SK-N-SH treated with all-trans-retinoic acid at 6 μM for 48 hours (cell line): ENCODE results near the gene ZNF768.

Source experiments
- ATAC-seq: fragments of 200-7000 bp; cut with Tn5 transposase; 3 replicates; pipeline ENCODE4 v1.9.1; 2020; ENCODE audit warnings: mild to moderate bottlenecking, moderate library complexity
- ARNTL ChIP-seq: fragments of 450-650 bp; formaldehyde crosslinking; IDR thresholded peaks from 2 replicates; pipeline ENCODE4 v1.5.0; 2020; ENCODE audit warnings: low read depth, mild to moderate bottlenecking, moderate library complexity, borderline replicate concordance
- BACH2 ChIP-seq: fragments of 250-450 bp; sonication (Bioruptor Pico); IDR thresholded peaks from 2 replicates; pipeline ENCODE4 v1.9.0; 2021; ENCODE audit warnings: mild to moderate bottlenecking, borderline replicate concordance
- CREB5 ChIP-seq: fragments of 250-450 bp; sonication (Bioruptor Pico); IDR thresholded peaks from 2 replicates; pipeline ENCODE4 v1.5.1; 2020; ENCODE audit warnings: low read depth, mild to moderate bottlenecking, moderate library complexity
- CSDC2 ChIP-seq: fragments of 250-450 bp; sonication (Bioruptor Pico); IDR thresholded peaks from 2 replicates; pipeline ENCODE4 v1.5.0; 2020; ENCODE audit warnings: mild to moderate bottlenecking, moderate library complexity
- CSRNP3 ChIP-seq: fragments of 250-450 bp; sonication (Bioruptor Pico); IDR thresholded peaks from 2 replicates; pipeline ENCODE4 v1.5.1; 2021; ENCODE audit warnings: mild to moderate bottlenecking, moderate library complexity
- ESRRG ChIP-seq: fragments of 250-450 bp; sonication (Bioruptor Pico); IDR thresholded peaks from 2 replicates; pipeline ENCODE4 v1.6.1; 2021; ENCODE audit warnings: mild to moderate bottlenecking
- GLIS3 ChIP-seq: fragments of 250-450 bp; sonication (Bioruptor Pico); IDR thresholded peaks from 2 replicates; pipeline ENCODE4 v1.5.0; 2020; ENCODE audit warnings: mild to moderate bottlenecking, moderate library complexity
- ISL1 ChIP-seq: fragments of 250-450 bp; sonication (Bioruptor Pico); IDR thresholded peaks from 2 replicates; pipeline ENCODE4 v2.1.2; 2022; ENCODE audit warnings: mild to moderate bottlenecking, moderate library complexity
- OSR1 ChIP-seq: fragments of 250-450 bp; sonication (Bioruptor Pico); IDR thresholded peaks from 2 replicates; pipeline ENCODE4 v1.8.0; 2022; ENCODE audit warnings: moderate library complexity, mild to moderate bottlenecking, inconsistent platforms
- PATZ1 ChIP-seq: fragments of 250-450 bp; sonication (Bioruptor Pico); IDR thresholded peaks from 2 replicates; pipeline ENCODE4 v1.8.0; 2020; ENCODE audit warnings: mild to moderate bottlenecking, moderate library complexity, borderline replicate concordance
- POU6F1 ChIP-seq: fragments of 250-450 bp; sonication (Bioruptor Pico); IDR thresholded peaks from 2 replicates; pipeline ENCODE4 v1.8.0; 2021; ENCODE audit warnings: low read depth, mild to moderate bottlenecking, moderate library complexity, borderline replicate concordance
- PPARA ChIP-seq: fragments of 250-450 bp; sonication (Bioruptor Pico); IDR thresholded peaks from 2 replicates; pipeline ENCODE4 v1.5.0; 2020; ENCODE audit warnings: mild to moderate bottlenecking, borderline replicate concordance
- SNAI2 ChIP-seq: fragments of 250-450 bp; sonication (Bioruptor Pico); IDR thresholded peaks from 2 replicates; pipeline ENCODE4 v1.5.0; 2020; ENCODE audit warnings: mild to moderate bottlenecking, moderate library complexity
- TCF4 ChIP-seq: fragments of 250-450 bp; sonication (Bioruptor Pico); IDR thresholded peaks from 2 replicates; pipeline ENCODE4 v1.8.0; 2021; ENCODE audit warnings: mild to moderate bottlenecking, moderate library complexity, borderline replicate concordance
- TOX ChIP-seq: fragments of 250-450 bp; sonication (Bioruptor Pico); IDR thresholded peaks from 2 replicates; pipeline ENCODE4 v1.8.0; 2021; ENCODE audit warnings: mild to moderate bottlenecking, moderate library complexity, borderline replicate concordance
- TSHZ2 ChIP-seq: fragments of 250-450 bp; sonication (Bioruptor Pico); IDR thresholded peaks from 2 replicates; pipeline ENCODE4 v1.5.0; 2020; ENCODE audit warnings: mild to moderate bottlenecking, moderate library complexity
- ZC3H10 ChIP-seq: fragments of 250-450 bp; sonication (Bioruptor Pico); IDR thresholded peaks from 2 replicates; pipeline ENCODE4 v1.5.1; 2021; ENCODE audit warnings: mild to moderate bottlenecking, moderate library complexity
- ZFP3 ChIP-seq: fragments of 250-450 bp; sonication (Bioruptor Pico); IDR thresholded peaks from 2 replicates; pipeline ENCODE4 v1.5.0; 2020; ENCODE audit warnings: mild to moderate bottlenecking, moderate library complexity
- ZFP30 ChIP-seq: fragments of 450-650 bp; formaldehyde crosslinking; IDR thresholded peaks from 2 replicates; pipeline ENCODE4 v1.5.0; 2022; ENCODE audit warnings: mild to moderate bottlenecking, moderate library complexity
- ZNF565 ChIP-seq: fragments of 450-650 bp; formaldehyde crosslinking; conservative IDR thresholded peaks from 2 replicates; pipeline ENCODE4 v1.5.0; 2020; ENCODE audit warnings: low read depth, mild to moderate bottlenecking, moderate library complexity
- ZNF70 ChIP-seq: fragments of 450-650 bp; formaldehyde crosslinking; IDR thresholded peaks from 2 replicates; pipeline ENCODE4 v1.5.0; 2020; ENCODE audit warnings: mild to moderate bottlenecking, moderate library complexity
- ZNF8 ChIP-seq: fragments of 450-650 bp; formaldehyde crosslinking; IDR thresholded peaks from 2 replicates; pipeline ENCODE4 v1.5.0; 2020; ENCODE audit warnings: mild to moderate bottlenecking, moderate library complexity

The ZNF768 gene

GRCh38 chr16:30557707-30557956 lies 31.3 kb upstream of the ZNF768 start (continued):
- TF ChIP-seq TSHZ2 (CRISPR knock-in tag) (no peak), ZNF565 (CRISPR knock-in tag) (no peak), ZNF8 (CRISPR knock-in tag) (no peak), GLIS3 (CRISPR knock-in tag) (no peak)

- ATAC-seq = no peak
- TF ChIP-seq TOX (no peak), ARNTL (CRISPR knock-in tag) (no peak), ZFP3 (CRISPR knock-in tag) (no peak), PATZ1 (no peak), ISL1 (CRISPR knock-in tag) (no peak), CSRNP3 (CRISPR knock-in tag) (no peak), OSR1 (no peak), ZFP30 (CRISPR knock-in tag) (no peak), TCF4 (CRISPR knock-in tag) (no peak), PPARA (CRISPR knock-in tag) (no peak), ZC3H10 (no peak), TSHZ2 (CRISPR knock-in tag) (no peak), SNAI2 (CRISPR knock-in tag) (no peak), GLIS3 (CRISPR knock-in tag) (no peak), ZNF8 (CRISPR knock-in tag) (no peak), ZNF565 (CRISPR knock-in tag) (no peak), CREB5 (CRISPR knock-in tag) (no peak), CSDC2 (CRISPR knock-in tag) (no peak)
Observed at GRCh38 chr16:30556125-30556473, 29.7 kb upstream of the ZNF768 start.

GRCh38 chr16:30555315-30556124 lies 29.2 kb upstream of the ZNF768 start:
- ATAC-seq = no peak
- no peak for TF ChIP-seq ZC3H10
- TF ChIP-seq ISL1 (CRISPR knock-in tag) = no peak
- no peak for TF ChIP-seq ESRRG
- TF ChIP-seq ZNF8 (CRISPR knock-in tag) = no peak
- TF ChIP-seq CSDC2 (CRISPR knock-in tag) = no peak
- TF ChIP-seq ARNTL (CRISPR knock-in tag) = no peak
- no peak for TF ChIP-seq SNAI2 (CRISPR knock-in tag)
- no peak for TF ChIP-seq PPARA (CRISPR knock-in tag)
- TF ChIP-seq OSR1 = no peak
- no peak for TF ChIP-seq BACH2
- no peak for TF ChIP-seq ZFP30 (CRISPR knock-in tag)
- TF ChIP-seq ZNF70 (CRISPR knock-in tag) = no peak
- no peak for TF ChIP-seq CREB5 (CRISPR knock-in tag)
- no peak for TF ChIP-seq POU6F1 (CRISPR knock-in tag)
